NCI-H446 (cell line): ENCODE measurements around the gene WDFY4.
A peak's percentile ranks its signal among the peaks of the same experiment; 100 is the strongest.

ENCODE experiments used
- DNase-seq, 2 experiments: peaks; one replicate each; lab custom pipeline; 2025; lab: John Stamatoyannopoulos, UW

WDFY4 gene

GRCh38 chr10:48814933-48815332 lies 130.3 kb downstream of the WDFY4 start:
- no peak for DNase-seq

GRCh38 chr10:48817141-48817540 lies 132.5 kb downstream of the WDFY4 start:
- DNase-seq, result no peak

GRCh38 chr10:48818081-48818480 lies 133.4 kb downstream of the WDFY4 start:
- DNase-seq, result no peak

- no peak for DNase-seq
These were observed 134.3 kb downstream of the WDFY4 start for GRCh38 chr10:48818861-48819520.

GRCh38 chr10:48819783-48820182 lies 135.1 kb downstream of the WDFY4 start:
- no peak for DNase-seq

GRCh38 chr10:48820231-48820630 lies 135.6 kb downstream of the WDFY4 start:
- DNase-seq, result no peak

GRCh38 chr10:48820699-48821098 lies 136.0 kb downstream of the WDFY4 start:
- DNase-seq, result no peak

- no peak for DNase-seq
These were observed 136.4 kb downstream of the WDFY4 start for GRCh38 chr10:48821111-48821510.

- DNase-seq, result no peak
These were observed 137.0 kb downstream of the WDFY4 start for GRCh38 chr10:48821692-48822091.

- DNase-seq, result no peak
These were observed 149.0 kb downstream of the WDFY4 start for GRCh38 chr10:48833674-48834073.

GRCh38 chr10:48834189-48834965 lies 149.7 kb downstream of the WDFY4 start:
- DNase-seq, result no peak

GRCh38 chr10:48835781-48836180 lies 151.1 kb downstream of the WDFY4 start:
- DNase-seq, result no peak

- no peak for DNase-seq
These were observed 151.9 kb downstream of the WDFY4 start for GRCh38 chr10:48836605-48837004.

GRCh38 chr10:48838834-48839233 lies 154.2 kb downstream of the WDFY4 start:
- no peak for DNase-seq

- DNase-seq, result no peak
These were observed 155.4 kb downstream of the WDFY4 start for GRCh38 chr10:48839809-48840679.

- no peak for DNase-seq
These were observed 157.6 kb downstream of the WDFY4 start for GRCh38 chr10:48842231-48842630.

GRCh38 chr10:48843198-48843597 lies 158.5 kb downstream of the WDFY4 start:
- DNase-seq, result no peak

- no peak for DNase-seq
These were observed 159.9 kb downstream of the WDFY4 start for GRCh38 chr10:48844616-48845015.

- DNase-seq, result no peak
These were observed 160.8 kb downstream of the WDFY4 start for GRCh38 chr10:48845512-48845911.

- DNase-seq, result no peak
These were observed 163.0 kb downstream of the WDFY4 start for GRCh38 chr10:48847691-48848090.

GRCh38 chr10:48856855-48857254 lies 172.2 kb downstream of the WDFY4 start:
- DNase-seq, result peak in 1 of 2 experiments; percentile 1

- no peak for DNase-seq
These were observed 187.6 kb downstream of the WDFY4 start for GRCh38 chr10:48872234-48872633.

- DNase-seq, result no peak
These were observed 193.4 kb downstream of the WDFY4 start for GRCh38 chr10:48878091-48878490.
